ENCODE results near the gene CCL16.
"Not testable (repeated sequence)": the region's sequence is repeated elsewhere in the genome, so short reads cannot be mapped to it uniquely, and the experiment has no call there.

CCL16 gene

DNA sequence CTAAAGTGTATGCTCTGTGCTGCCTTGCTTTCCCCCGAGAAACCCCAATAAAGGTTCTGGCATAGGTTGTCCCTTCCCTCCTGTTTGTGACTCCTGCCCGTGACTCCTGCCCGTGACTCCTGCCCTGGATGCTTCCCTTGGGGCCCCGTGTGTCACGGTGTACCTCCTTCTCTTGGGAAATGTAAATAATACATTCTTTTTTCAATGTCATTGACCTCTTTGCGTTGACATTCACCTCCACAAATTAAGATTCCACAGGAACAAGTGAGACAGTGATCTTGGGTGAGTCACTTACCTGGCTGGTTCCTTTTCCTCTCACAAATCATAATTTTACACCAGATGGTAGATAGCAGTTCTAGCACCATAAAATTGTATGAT, 19.4 kb upstream of the CCL16 start:
- peaks cover 30% of the 10 kb centered on the region for H3K27me3 Mint-ChIP-seq
- ATAC-seq (no peak), DNase-seq (no peak)
- no peak overlapping the region for H3K27ac Mint-ChIP-seq
- H3K4me3 Mint-ChIP-seq, result no peak overlapping the region
- H3K4me1 Mint-ChIP-seq, result peaks cover 7% of the 10 kb centered on the region
- no peaks in the 10 kb centered on the region for H3K9me3 Mint-ChIP-seq

DNA sequence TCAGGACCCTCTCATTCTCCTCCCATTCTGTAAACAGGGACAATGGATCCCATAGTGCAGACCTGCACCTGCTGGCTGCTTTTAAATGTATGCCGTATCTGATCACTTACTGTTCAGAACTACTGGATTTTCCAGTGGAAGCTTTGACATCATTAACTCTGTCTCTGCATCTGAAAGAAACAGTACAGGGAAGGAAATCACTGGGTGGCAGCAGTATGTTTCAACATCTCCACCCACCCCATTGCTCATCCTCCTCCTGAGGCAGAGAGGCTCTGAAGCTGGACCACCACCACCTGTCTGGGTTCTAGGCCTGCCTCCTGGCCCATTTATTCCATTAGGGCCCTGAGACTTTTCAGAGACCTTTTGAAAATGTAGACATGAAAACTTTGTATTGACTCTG, 17.5 kb upstream of the CCL16 start:
- Mint-ChIP-seq H3K27ac (peak overlapping the region in 1 of 2 donors; percentile 27), H3K27me3 (peaks cover 42% of the 10 kb centered on the region), H3K4me1 (no peaks in the 10 kb centered on the region), H3K9me3 (no peaks in the 10 kb centered on the region), H3K4me3 (no peak overlapping the region)
- no peak for DNase-seq
- ATAC-seq, result no peak

DNA sequence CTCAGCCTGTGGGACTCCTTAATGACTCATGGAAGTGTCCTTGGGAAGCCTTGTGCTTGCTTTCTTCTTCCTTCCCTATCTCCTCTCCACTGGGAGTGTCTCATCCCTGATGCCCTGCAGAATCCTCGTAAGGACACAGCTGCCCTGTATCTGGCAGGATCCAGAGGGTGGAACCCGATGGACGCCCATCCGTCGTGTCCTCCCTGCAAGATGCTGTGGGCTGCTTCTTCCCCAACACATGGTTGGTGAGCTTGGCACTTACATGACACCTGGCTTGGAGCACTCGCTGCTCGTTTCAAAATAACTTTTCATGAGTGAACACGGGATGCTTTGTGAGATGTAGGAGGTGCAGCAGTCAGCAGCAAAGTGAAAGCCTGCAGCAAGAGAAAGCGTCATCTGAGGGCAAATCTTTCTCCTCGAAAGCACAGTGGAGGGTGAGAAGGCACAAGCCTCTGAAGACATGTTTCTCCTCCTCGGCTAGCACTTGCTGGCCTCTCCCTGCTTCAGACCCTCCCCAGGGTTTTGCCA, 16.8 kb upstream of the CCL16 start:
- no peaks in the 10 kb centered on the region for H3K4me1 Mint-ChIP-seq

DNA sequence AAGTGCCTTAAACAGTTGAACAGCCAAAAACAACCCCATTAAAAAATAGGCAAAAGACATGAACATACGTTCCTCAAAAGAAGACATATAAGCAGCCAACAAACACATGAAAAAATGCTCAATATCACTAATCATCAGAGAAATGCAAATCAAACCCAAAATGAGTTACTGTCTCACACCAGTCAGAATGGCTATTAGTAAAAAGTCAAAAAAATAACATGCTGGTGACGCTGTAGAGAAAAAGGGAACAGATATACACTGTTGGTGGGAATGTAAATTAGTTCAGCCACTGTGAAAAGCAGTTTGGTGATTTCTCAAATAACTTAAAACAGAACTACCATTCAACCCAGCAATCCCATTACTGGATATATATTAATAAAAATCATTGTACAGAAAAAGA, 14.0 kb upstream of the CCL16 start:
- DNase-seq, H3K4me1 Mint-ChIP-seq, H3K27ac Mint-ChIP-seq, ATAC-seq, H3K9me3 Mint-ChIP-seq, H3K4me3 Mint-ChIP-seq: not testable (repeated sequence)
- H3K27me3 Mint-ChIP-seq, result peaks cover 53% of the 10 kb centered on the region

More for the DNA sequence above, 16.8 kb upstream of the CCL16 start:
- H3K27me3 Mint-ChIP-seq, result peaks cover 47% of the 10 kb centered on the region
- H3K27ac Mint-ChIP-seq, result no peak overlapping the region
- no peak for ATAC-seq
- H3K4me3 Mint-ChIP-seq, result no peak overlapping the region
- H3K9me3 Mint-ChIP-seq, result no peaks in the 10 kb centered on the region
- no peak for DNase-seq

DNA sequence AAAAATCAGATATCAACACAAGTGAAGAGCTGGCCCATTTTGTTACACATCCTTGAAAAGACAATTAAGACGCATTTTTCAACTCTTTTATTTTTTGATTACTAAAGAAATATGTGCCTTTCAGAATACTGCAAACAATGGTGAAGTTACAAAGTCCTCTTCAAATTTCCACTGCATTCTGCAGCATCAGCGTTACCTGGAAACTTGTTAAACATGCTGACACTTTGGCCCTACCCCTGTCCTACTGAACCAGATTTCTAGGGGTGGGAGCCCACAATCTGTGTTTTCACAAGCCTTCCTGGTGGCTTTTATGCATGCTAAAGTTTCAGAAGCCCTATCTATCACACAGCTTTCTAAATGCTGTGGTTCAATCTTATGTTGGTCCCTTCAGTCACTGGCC, 9.8 kb upstream of the CCL16 start:
- Mint-ChIP-seq H3K9me3 (peaks cover 5 to 17% of the 10 kb centered on the region in 2 donors), H3K4me1 (no peaks in the 10 kb centered on the region), H3K4me3 (no peak overlapping the region), H3K27me3 (peaks cover 40% of the 10 kb centered on the region), H3K27ac (no peak overlapping the region)
- no peak for DNase-seq
- ATAC-seq, result no peak

DNA sequence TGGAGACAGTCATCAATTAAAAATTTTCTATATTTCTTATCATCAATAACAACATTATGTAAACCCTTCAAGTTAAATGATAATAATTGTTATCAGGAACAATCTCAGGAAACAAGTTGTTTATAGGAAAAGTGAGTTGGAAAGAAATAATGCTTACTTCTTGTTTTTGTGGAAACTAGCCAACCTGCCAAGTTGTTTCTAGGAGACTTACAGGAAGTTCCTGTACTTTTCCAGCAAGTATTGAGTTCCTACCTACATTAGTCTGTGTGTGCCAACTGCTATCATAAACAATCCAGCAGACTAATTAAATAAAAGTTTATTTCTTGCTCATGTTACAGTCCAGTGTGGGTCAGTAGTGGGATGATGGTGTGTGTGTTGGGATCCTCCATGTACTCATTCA, 6.9 kb upstream of the CCL16 start:
- no peak overlapping the region for H3K27ac Mint-ChIP-seq
- H3K27me3 Mint-ChIP-seq, result peaks cover 23% of the 10 kb centered on the region
- H3K9me3 Mint-ChIP-seq, result peaks cover 5 to 17% of the 10 kb centered on the region in 2 donors
- H3K4me3 Mint-ChIP-seq, result no peak overlapping the region
- no peak for DNase-seq
- no peaks in the 10 kb centered on the region for H3K4me1 Mint-ChIP-seq
- ATAC-seq, result no peak

DNA sequence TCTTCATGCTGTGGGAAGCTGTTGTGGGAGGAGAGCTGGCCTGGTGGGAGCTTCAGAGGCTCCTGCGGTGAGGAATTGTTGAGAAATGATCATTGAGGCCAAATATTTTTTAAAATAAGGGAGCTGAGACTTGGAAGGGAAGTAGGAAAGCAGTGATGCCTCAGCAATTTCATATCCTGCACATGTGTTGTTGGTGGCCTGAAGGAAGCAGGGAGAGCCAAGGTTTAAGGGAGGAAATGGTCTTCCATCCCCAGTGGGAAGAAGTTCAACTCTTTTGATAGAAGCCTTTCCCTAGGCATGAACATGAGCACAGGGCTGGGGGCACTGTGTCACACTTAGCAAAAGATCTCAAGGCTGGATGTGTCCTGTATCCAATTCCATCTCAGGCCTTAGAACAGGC, 5.3 kb upstream of the CCL16 start, which contains the start of gene CCL14:
Gene CCL14, minus strand, starts transcription at position 87 of the 400 bp plus-strand sequence. Its CDS starts 80 bp downstream, at position 7.
- Mint-ChIP-seq H3K9me3 (peaks cover 5 to 17% of the 10 kb centered on the region in 2 donors), H3K4me1 (no peaks in the 10 kb centered on the region), H3K27ac (no peak within 1 kb of the TSS), H3K27me3 (peaks cover 9% of the 10 kb centered on the region), H3K4me3 (no peak within 1 kb of the TSS)
- DNase-seq, result no peak
- ATAC-seq, result no peak

DNA sequence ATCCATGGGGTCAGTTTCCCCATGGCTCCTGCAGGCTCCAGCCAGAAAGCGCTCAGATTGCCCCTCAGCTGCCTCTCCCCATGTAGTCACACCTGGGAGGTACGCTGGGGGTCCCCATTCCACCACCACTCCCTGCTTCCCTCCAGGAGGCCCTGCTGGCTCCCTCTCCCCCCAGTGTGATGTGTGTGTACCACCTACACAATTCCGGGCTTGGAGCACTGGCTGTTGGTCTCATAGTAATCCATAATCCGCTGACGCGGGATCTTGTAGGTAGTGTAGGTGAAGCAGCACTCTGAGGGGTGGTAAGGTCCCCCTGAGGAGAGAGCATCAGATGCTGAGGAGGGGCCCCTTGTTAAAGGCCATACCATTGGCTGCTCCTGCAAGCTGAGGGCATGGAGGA, 2.8 kb upstream of the CCL16 start:
- no peaks in the 10 kb centered on the region for H3K27me3 Mint-ChIP-seq
- H3K4me3 Mint-ChIP-seq, result no peak overlapping the region
- peaks cover 5 to 8% of the 10 kb centered on the region in 2 donors for H3K9me3 Mint-ChIP-seq
- no peaks in the 10 kb centered on the region for H3K4me1 Mint-ChIP-seq
- H3K27ac Mint-ChIP-seq, result no peak overlapping the region
- ATAC-seq, result no peak
- DNase-seq, result no peak

DNA sequence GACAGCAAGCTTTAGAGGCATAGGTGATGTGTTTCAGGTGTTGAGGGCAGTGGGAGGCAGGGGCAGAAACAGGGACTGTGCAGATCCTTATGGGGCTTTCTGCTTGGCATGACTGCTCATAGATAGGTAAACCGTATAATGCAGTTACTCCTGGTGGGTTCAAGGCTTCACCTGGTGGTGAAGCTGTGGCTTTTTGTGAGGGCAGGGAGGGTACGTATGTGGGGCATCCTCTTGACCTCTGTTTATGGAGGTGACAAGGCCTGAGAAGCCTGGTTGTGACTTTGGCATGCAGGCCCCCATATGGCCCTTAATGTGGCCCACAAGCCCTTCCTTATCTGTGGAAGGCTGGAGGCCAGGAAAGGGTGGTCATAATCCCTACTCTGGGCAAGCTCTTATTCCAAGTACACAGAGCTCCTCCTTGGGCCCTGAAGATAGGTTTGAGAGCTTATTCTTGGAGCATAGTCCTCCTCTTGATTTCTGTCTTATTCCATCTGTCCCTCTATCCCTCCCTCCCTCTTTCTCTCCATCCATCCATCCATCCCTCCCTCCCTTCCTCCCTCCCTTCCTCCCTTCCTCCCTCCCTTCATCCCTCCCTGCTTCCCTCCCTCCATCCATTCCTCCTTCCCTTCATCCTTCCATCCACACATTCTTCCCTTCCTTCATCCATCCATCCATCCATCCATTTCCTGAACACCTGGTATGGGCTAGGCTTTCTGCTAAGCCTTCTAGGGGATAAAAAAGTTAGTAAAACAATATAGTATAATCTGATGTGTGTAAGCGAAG, 1.3 kb upstream of the CCL16 start:
- Mint-ChIP-seq H3K4me1 (no peaks in the 10 kb centered on the region), H3K4me3 (no peak overlapping the region), H3K9me3 (no peaks in the 10 kb centered on the region), H3K27ac (peak overlapping the region in 1 of 2 donors; percentile 78), H3K27me3 (peaks cover 7% of the 10 kb centered on the region)
- no peak for DNase-seq
- ATAC-seq, result no peak

DNA sequence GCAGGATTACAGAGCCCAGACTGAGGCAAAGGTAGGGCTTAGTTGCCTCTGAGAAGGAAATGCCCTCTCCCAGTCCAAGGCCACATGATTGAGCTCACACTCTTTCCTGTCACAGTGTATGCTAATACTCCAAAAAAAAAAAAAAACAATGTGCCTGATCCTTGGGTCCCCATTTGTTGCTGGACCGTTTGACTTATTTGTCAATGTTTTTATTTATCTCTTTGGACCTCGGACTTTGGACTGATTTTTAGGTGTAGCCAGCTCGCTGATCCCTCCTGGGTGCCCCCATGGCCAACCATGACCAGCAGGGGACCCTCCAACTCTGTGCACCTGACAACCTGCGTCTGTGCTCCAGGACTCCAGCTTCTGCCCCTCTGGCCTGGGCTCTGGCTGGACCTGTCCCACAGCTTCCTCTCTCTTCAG, 622 bp upstream of the CCL16 start:
- Mint-ChIP-seq H3K27ac (peak overlapping the region in 1 of 2 donors; percentile 78), H3K27me3 (peaks cover 8% of the 10 kb centered on the region), H3K4me1 (no peaks in the 10 kb centered on the region), H3K9me3 (no peaks in the 10 kb centered on the region), H3K4me3 (no peak overlapping the region)
- peak in 1 of 2 donors; percentile 12 for DNase-seq
- no peak for ATAC-seq

DNA sequence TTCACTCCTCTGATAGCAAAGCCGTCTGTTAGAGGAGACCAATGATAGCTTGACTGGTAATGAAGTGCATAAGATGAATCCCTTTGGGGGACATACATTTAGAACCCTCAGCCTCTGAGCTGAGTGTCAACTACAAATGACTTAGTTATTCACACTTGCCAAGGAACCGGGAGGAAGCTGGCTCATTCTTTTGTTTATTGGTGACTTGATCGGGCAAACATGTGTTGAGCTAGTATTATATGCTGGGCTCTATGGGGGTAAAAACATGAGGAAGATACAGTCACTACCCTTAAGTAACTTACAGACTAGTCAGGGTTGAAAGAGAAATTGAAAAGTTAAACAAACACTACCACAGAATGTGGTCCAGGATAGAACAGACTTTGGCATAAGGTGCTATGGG, 3.0 kb downstream of the CCL16 start:
- Mint-ChIP-seq H3K4me3 (no peak overlapping the region), H3K27ac (no peak overlapping the region), H3K9me3 (no peaks in the 10 kb centered on the region), H3K27me3 (peaks cover 8% of the 10 kb centered on the region), H3K4me1 (no peaks in the 10 kb centered on the region)
- DNase-seq (no peak), ATAC-seq (no peak)

DNA sequence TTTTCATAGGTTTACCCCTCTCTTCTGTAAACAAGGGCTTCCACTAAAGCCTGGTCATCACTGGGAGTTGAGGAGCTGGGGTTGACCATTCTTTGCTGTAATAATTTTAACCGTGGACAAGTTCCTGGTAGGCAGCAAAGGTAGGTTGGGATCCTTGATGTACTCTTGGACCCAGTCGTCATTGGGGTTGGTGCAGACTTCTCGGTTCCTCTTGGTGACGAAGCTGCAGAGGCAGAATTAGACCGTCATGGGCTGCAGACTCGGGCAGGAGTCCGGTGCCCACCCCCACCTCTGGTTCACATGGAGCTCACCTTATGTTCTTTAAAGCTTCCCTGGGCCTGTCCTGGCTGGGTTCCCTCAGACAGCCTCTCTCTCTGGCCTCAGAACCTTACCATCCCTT, 3.8 kb downstream of the CCL16 start:
- H3K4me1 Mint-ChIP-seq, result no peaks in the 10 kb centered on the region
- H3K27ac Mint-ChIP-seq, result no peak overlapping the region
- no peak for ATAC-seq
- no peak overlapping the region for H3K4me3 Mint-ChIP-seq
- no peak for DNase-seq
- H3K27me3 Mint-ChIP-seq, result peaks cover 8% of the 10 kb centered on the region
- no peaks in the 10 kb centered on the region for H3K9me3 Mint-ChIP-seq

DNA sequence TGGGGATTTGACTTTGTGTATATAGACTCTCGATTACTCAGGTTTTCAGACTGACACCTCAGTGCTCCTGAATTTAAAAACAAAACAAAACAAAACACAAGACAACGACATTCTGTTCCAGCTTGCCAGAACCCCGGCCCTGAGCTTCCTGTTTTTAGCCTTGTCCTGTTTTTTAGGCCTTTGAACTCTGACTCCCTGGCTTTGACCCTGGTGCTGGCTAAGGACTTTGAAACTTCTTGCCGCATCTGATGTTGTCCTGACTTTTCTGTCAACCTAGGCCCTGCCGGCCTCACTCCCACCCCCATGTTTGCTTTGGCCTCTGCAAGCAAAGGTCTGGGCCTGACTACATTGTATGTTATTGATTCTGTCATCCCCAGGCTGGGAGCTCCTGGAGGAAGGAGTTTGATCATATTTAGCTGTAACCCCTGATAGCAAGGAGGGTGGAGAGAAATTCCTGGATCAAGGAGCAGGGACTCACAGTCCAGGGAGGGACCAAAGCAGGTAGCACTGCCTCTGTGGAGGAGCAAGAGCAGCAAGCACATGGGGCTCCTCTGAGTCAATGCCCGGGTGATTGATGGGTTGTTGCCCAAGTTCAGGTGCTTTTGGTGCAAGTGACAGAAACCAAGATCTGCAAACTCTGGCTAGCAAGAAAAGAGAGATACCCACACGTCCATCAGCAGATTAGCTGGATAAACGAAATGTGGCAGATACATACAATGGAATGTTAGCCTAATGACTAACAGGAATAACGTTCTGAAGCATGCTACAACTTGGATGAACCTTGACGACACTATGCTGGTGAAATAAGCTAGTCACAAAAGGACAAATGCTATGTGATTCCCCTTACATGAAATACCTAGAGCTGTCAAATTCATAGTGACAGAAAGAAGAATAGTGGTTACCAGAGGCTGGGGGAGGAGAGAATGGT, 7.7 kb downstream of the CCL16 start:
- H3K4me1 Mint-ChIP-seq, result peaks cover 10% of the 10 kb centered on the region
- no peak overlapping the region for H3K27ac Mint-ChIP-seq
- DNase-seq, result no peak
- no peak overlapping the region for H3K4me3 Mint-ChIP-seq
- ATAC-seq, result no peak
- peaks cover 8% of the 10 kb centered on the region for H3K27me3 Mint-ChIP-seq
- H3K9me3 Mint-ChIP-seq, result no peaks in the 10 kb centered on the region

DNA sequence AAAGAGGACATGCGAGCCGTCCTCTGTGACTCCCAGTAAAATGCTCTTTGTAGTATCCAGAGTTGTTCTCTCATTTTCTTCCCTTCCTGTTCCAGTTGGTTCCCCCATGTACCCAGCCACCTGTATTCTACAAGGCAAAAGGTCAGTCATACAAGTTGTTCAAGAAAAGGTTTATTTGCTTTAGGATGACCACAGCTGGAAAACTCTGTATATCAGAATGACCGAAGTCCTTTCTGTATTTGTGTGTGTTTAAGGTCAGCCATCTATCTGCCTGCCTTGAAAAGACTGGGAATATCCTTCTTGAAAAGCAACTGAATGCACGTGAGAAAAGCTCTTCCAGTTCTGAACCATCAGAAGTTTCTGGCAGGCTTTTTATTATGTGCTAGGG, 8.4 kb downstream of the CCL16 start:
- DNase-seq (no peak), ATAC-seq (no peak)
- Mint-ChIP-seq H3K27ac (peak overlapping the region in 1 of 2 donors; percentile 38), H3K27me3 (peaks cover 4% of the 10 kb centered on the region), H3K9me3 (no peaks in the 10 kb centered on the region), H3K4me1 (peaks cover 10% of the 10 kb centered on the region), H3K4me3 (no peak overlapping the region)

DNA sequence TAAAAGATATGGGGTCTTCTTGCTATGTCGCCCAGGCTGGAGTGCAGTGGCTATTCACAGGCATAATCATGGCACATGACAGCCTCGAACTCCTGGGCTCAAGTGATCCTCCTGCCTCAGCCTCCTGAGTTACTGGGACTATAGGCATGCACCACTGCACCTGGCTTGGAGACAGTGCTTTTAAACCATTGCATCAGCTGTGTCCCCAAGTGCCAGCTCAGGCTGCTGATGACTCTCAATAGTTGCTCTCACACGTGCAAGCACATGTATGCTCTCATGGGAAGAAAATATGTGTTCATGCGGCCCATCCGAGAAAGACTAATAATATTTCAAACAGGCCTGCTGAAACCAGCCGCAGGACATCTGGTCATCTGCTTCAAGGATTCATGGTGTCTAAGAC, 8.8 kb downstream of the CCL16 start:
- DNase-seq (no peak), ATAC-seq (no peak)
- H3K4me3 Mint-ChIP-seq, result no peak overlapping the region
- no peak overlapping the region for H3K27ac Mint-ChIP-seq
- peaks cover under 1% of the 10 kb centered on the region for H3K27me3 Mint-ChIP-seq
- H3K4me1 Mint-ChIP-seq, result peaks cover 10% of the 10 kb centered on the region
- no peaks in the 10 kb centered on the region for H3K9me3 Mint-ChIP-seq

DNA sequence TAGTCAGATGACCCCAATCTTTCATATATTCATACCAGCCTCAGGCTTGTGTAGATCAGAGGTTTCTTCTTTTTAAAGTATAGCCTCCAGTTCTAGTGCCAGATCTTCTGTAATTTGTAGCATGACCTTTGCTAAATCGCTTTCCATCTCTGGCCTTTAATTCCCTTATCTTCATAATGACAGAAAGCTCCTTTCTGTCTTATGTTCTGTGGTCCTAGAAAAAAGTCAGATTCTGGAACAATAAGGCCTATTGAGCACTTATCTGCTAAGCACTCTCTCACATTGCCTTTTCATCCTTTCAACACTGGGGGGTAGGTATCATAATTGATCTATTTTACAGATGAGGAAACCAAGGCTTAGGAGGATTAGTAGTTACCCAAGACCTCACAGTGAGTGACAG, 9.2 kb downstream of the CCL16 start:
- Mint-ChIP-seq H3K4me1 (peaks cover 10% of the 10 kb centered on the region), H3K9me3 (no peaks in the 10 kb centered on the region), H3K4me3 (no peak overlapping the region), H3K27me3 (no peaks in the 10 kb centered on the region), H3K27ac (no peak overlapping the region)
- DNase-seq (no peak), ATAC-seq (no peak)

Data from stimulated activated naive CD8-positive, alpha-beta T cell treated with anti-CD3 and anti-CD28 coated beads, Interleukin-15, amount 100 ng/mL, for 72 hours (primary cell).